Measurements from ENCODE around the gene ANKRD63.

DNA sequence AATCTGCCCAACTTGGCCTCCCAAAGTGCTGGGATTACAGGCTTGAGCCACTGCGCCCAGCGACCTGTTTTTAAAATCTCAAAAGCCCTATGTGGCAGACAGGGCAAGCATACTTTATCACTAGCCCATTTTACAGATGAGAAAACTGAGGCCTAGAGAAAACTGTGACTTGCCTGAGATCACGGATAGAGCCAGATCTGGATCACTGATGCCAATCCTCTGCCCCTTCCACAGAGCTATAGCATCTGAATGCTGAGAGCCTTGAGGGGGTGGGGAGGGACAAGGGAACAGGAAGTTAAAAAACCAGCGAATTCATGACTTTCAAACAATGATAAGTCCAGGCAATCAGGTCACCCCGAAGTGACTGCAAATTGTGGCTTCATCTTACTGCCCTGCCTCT lies 7.3 kb downstream of the ANKRD63 start:
- TF ChIP-seq SMC3 (IDR thresholded peaks at IDR 0.05; ENCODE audit: low read depth, low read length), result no peak
- TF ChIP-seq FOXM1 (IDR thresholded peaks at IDR 0.05; ENCODE audit: low read depth), result no peak
- TF ChIP-seq RAD21 (IDR thresholded peaks at IDR 0.05; ENCODE audit: low read length), result no peak
- TF ChIP-seq, protein P1, sequence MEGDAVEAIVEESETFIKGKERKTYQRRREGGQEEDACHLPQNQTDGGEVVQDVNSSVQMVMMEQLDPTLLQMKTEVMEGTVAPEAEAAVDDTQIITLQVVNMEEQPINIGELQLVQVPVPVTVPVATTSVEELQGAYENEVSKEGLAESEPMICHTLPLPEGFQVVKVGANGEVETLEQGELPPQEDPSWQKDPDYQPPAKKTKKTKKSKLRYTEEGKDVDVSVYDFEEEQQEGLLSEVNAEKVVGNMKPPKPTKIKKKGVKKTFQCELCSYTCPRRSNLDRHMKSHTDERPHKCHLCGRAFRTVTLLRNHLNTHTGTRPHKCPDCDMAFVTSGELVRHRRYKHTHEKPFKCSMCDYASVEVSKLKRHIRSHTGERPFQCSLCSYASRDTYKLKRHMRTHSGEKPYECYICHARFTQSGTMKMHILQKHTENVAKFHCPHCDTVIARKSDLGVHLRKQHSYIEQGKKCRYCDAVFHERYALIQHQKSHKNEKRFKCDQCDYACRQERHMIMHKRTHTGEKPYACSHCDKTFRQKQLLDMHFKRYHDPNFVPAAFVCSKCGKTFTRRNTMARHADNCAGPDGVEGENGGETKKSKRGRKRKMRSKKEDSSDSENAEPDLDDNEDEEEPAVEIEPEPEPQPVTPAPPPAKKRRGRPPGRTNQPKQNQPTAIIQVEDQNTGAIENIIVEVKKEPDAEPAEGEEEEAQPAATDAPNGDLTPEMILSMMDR (IDR thresholded peaks at IDR 0.05), result no peak
- TF ChIP-seq, protein P2, sequence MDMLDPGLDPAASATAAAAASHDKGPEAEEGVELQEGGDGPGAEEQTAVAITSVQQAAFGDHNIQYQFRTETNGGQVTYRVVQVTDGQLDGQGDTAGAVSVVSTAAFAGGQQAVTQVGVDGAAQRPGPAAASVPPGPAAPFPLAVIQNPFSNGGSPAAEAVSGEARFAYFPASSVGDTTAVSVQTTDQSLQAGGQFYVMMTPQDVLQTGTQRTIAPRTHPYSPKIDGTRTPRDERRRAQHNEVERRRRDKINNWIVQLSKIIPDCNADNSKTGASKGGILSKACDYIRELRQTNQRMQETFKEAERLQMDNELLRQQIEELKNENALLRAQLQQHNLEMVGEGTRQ (IDR thresholded peaks at IDR 0.05; ENCODE audit: borderline replicate concordance, low read depth, low read length), result no peak
- TF ChIP-seq GATA2 (CRISPR knock-in tag; IDR thresholded peaks at IDR 0.05), result no peak
- TF ChIP-seq, protein P3, sequence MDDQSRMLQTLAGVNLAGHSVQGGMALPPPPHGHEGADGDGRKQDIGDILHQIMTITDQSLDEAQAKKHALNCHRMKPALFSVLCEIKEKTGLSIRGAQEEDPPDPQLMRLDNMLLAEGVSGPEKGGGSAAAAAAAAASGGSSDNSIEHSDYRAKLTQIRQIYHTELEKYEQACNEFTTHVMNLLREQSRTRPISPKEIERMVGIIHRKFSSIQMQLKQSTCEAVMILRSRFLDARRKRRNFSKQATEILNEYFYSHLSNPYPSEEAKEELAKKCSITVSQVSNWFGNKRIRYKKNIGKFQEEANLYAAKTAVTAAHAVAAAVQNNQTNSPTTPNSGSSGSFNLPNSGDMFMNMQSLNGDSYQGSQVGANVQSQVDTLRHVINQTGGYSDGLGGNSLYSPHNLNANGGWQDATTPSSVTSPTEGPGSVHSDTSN (IDR thresholded peaks at IDR 0.05), result no peak
- TF ChIP-seq, protein P4, sequence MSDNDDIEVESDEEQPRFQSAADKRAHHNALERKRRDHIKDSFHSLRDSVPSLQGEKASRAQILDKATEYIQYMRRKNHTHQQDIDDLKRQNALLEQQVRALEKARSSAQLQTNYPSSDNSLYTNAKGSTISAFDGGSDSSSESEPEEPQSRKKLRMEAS (IDR thresholded peaks at IDR 0.05; ENCODE audit: low read depth), result no peak
- TF ChIP-seq JUND (IDR thresholded peaks at IDR 0.05), result no peak
- no peak for TF ChIP-seq RCOR1 (IDR thresholded peaks at IDR 0.05; ENCODE audit: low read length)
- no peak for TF ChIP-seq POLR2AphosphoS5 (IDR thresholded peaks at IDR 0.05; ENCODE audit: low read depth, low read length)
- no peak for TF ChIP-seq EZH2phosphoT487 (IDR thresholded peaks at IDR 0.05; ENCODE audit: borderline replicate concordance, low read depth)

All from SK-N-SH (cell line).